K562 (cell line): ENCODE data around the gene NRP2. TPM values are rescaled to one million over a fixed set of nuclear protein-coding genes. Genes with fewer than 3 reads are reported as not detected.

Experiments
- ATAC-seq: fragments of 200-7000 bp; cut with Tn5 transposase; 3 replicates; pipeline ENCODE4 v1.9.1; 2020; ENCODE audit warnings: moderate library complexity
- BruUV-seq: library from RNA; stranded (reverse); fragments of 400-500 nt; replicated peaks from 2 replicates; lab custom pipeline; 2021; lab: Mats Ljungman, UMichigan
- CTCF ChIA-PET: fragments of 300-600 bp; formaldehyde crosslinking; extraction: SDS; loops from one replicate; lab custom pipeline; 2021; ENCODE audit warnings: low intra/inter-chr PET ratio; lab: Yijun Ruan, JAX
- POLR2A ChIA-PET: fragments of 300-600, 350-650 bp; sonication (Branson Sonifier 250); formaldehyde crosslinking; extraction: SDS; loops from one replicate; lab custom pipeline; 2021; ENCODE audit warnings: antibody characterized with exemption, inconsistent platforms; lab: Yijun Ruan, JAX
- DNase-seq, 4 experiments: peaks; one replicate each; pipeline versions ENCODE4 v3.0.0 to v3.0.0-alpha.2; 2011 to 2018; ENCODE audit warnings: low spot score in 3 of 4, mixed read lengths in 3 of 4; ENCODE audit errors: extremely low read depth in 1 of 4
- FAIRE-seq: peaks from 2 replicates; lab custom pipeline; 2011; peaks lifted over from hg19 to GRCh38; lab: Jason Lieb, UNC
- H2AFZ ChIP-seq: 2 replicates; pipeline ENCODE4 v1.6.0; 2011; ENCODE audit warnings: low read depth, low read length, control low read depth, inconsistent platforms
- H3K27ac ChIP-seq: fragments of 200-600 bp; 3 replicates; pipeline ENCODE4 v1.8.0; 2011; ENCODE audit warnings: low read depth, mild to moderate bottlenecking, control low read depth, inconsistent platforms, low read length, moderate library complexity, mixed read lengths; ENCODE audit errors: extremely low read depth
- H3K27me3 ChIP-seq, 2 experiments: fragments of 300-600 bp in 1 of 2; 2 replicates in 1 of 2; 3 replicates in 1 of 2; pipeline versions ENCODE4 v1.6.0 to v1.8.0; 2011; ENCODE audit warnings: inconsistent platforms in 2 of 2, low read length in 2 of 2, mild to moderate bottlenecking in 1 of 2, mixed read lengths in 1 of 2, moderate library complexity in 1 of 2; ENCODE audit not compliant: control insufficient read depth in 2 of 2, insufficient read depth in 2 of 2
- H3K36me3 ChIP-seq: fragments of 300-600 bp; 3 replicates; pipeline ENCODE4 v1.8.0; 2011; ENCODE audit warnings: mild to moderate bottlenecking, low read length, inconsistent platforms; ENCODE audit not compliant: control insufficient read depth, insufficient read depth
- H3K4me1 ChIP-seq, 2 experiments: fragments of 200-600 bp in 1 of 2; replicated peaks in 1 of 2; 2 replicates in 1 of 2; 3 replicates in 1 of 2; pipeline versions ENCODE4 v1.5.1 to v1.8.0; 2011; ENCODE audit warnings: inconsistent platforms in 2 of 2, low read length in 2 of 2, mild to moderate bottlenecking in 1 of 2, mixed read lengths in 1 of 2, moderate library complexity in 1 of 2; ENCODE audit not compliant: control insufficient read depth in 2 of 2, insufficient read depth in 2 of 2
- H3K4me2 ChIP-seq: 2 replicates; pipeline ENCODE4 v1.6.1; 2011; ENCODE audit warnings: low read length, control low read depth, inconsistent platforms, mixed read lengths; ENCODE audit not compliant: insufficient read depth
- H3K4me3 ChIP-seq: fragments of 200-600 bp; sonication (generic), shearing (Covaris generic); 2 replicates; pipeline ENCODE4 v1.5.1; 2016; ENCODE audit warnings: control low read depth, inconsistent platforms
- H3K79me2 ChIP-seq: fragments of 200-600 bp; 3 replicates; pipeline ENCODE4 v1.8.0; 2011; ENCODE audit warnings: low read length, inconsistent platforms; ENCODE audit not compliant: control insufficient read depth, insufficient read depth
- H3K9ac ChIP-seq, 2 experiments: 2 replicates each; pipeline versions ENCODE4 v1.6.0 to v1.6.1; 2011; ENCODE audit warnings: low read depth in 2 of 2, low read length in 2 of 2, control low read depth in 1 of 2, inconsistent platforms in 1 of 2, mild to moderate bottlenecking in 1 of 2, mixed read lengths in 1 of 2; ENCODE audit not compliant: insufficient read depth in 1 of 2
- H3K9me1 ChIP-seq: one replicate; pipeline ENCODE4 v1.6.0; 2011; ENCODE audit warnings: inconsistent platforms, mild to moderate bottlenecking, low read length, moderate library complexity; ENCODE audit not compliant: control insufficient read depth, insufficient read depth
- H3K9me3 ChIP-seq: replicated peaks from 2 replicates; pipeline ENCODE4 v1.5.1; 2011; ENCODE audit warnings: low read depth, low read length, inconsistent platforms; ENCODE audit not compliant: control insufficient read depth, insufficient read depth
- H4K20me1 ChIP-seq: replicated peaks from 2 replicates; pipeline ENCODE4 v1.6.1; 2011; ENCODE audit warnings: low read length, inconsistent platforms, mixed read lengths; ENCODE audit not compliant: control insufficient read depth, insufficient read depth
- ARHGAP35 ChIP-seq: fragments of 450-650 bp; IDR thresholded peaks from 2 replicates; pipeline ENCODE4 v1.6.1; 2018; ENCODE audit not compliant: partially characterized antibody
- BCOR ChIP-seq: fragments of 450-650 bp; IDR thresholded peaks from 2 replicates; pipeline ENCODE4 v1.6.1; 2016
- BHLHE40 ChIP-seq: IDR thresholded peaks from 2 replicates; pipeline ENCODE4 v1.6.1; 2011; ENCODE audit warnings: low read length, improper control_type of control experiment
- E2F3 ChIP-seq: fragments of 250-450 bp; sonication (Bioruptor Pico); IDR thresholded peaks from 2 replicates; pipeline ENCODE4 v1.4.0; 2020; ENCODE audit warnings: mild to moderate bottlenecking
- ESRRA ChIP-seq: fragments of 450-650 bp; IDR thresholded peaks from 2 replicates; pipeline ENCODE4 v1.6.1; 2014; ENCODE audit warnings: low read depth, mild to moderate bottlenecking, moderate library complexity, borderline replicate concordance
- FOSL1 ChIP-seq: fragments of 200-800 bp; sonication (Bioruptor generic); conservative IDR thresholded peaks from 2 replicates; pipeline ENCODE4 v1.6.1; 2016; ENCODE audit warnings: missing genetic modification characterization, missing compliant biosample characterization
- GTF2E2 ChIP-seq: fragments of 200-800 bp; sonication (Bioruptor generic); IDR thresholded peaks from 2 replicates; pipeline ENCODE4 v1.6.1; 2016; ENCODE audit warnings: missing genetic modification characterization, missing compliant biosample characterization
- HDAC3 ChIP-seq: fragments of 450-650 bp; IDR thresholded peaks from 2 replicates; pipeline ENCODE4 v1.6.1; 2018; ENCODE audit warnings: borderline replicate concordance, mild to moderate bottlenecking, moderate library complexity; ENCODE audit not compliant: partially characterized antibody
- HOXB6 ChIP-seq: fragments of 250-450 bp; sonication (Bioruptor Pico); IDR thresholded peaks from 2 replicates; pipeline ENCODE4 v1.5.1; 2022; ENCODE audit warnings: mild to moderate bottlenecking, borderline replicate concordance
- KAT8 ChIP-seq: fragments of 450-650 bp; IDR thresholded peaks from 2 replicates; pipeline ENCODE4 v1.6.1; 2016; ENCODE audit warnings: low read depth, mild to moderate bottlenecking
- KDM2B ChIP-seq: fragments of 250-450 bp; sonication (Bioruptor Pico); IDR thresholded peaks from 2 replicates; pipeline ENCODE4 v1.8.0; 2021; ENCODE audit warnings: mild to moderate bottlenecking, moderate library complexity
- KLF6 ChIP-seq: fragments of 250-450 bp; sonication (Bioruptor Pico); IDR thresholded peaks from 2 replicates; pipeline ENCODE4 v1.4.0; 2020; ENCODE audit warnings: mild to moderate bottlenecking, moderate library complexity, borderline replicate concordance
- MEF2D ChIP-seq: conservative IDR thresholded peaks from 2 replicates; pipeline ENCODE4 v1.6.1; 2016; ENCODE audit warnings: low read depth, missing genetic modification characterization, missing compliant biosample characterization
- PHF21A ChIP-seq: fragments of 450-650 bp; IDR thresholded peaks from 2 replicates; pipeline ENCODE4 v1.6.1; 2017; ENCODE audit warnings: low read depth, borderline replicate concordance
- POLR2A ChIP-seq: fragments of 450-650 bp; conservative IDR thresholded peaks from 2 replicates; pipeline ENCODE4 v1.6.1; 2016
- SETDB1 ChIP-seq: IDR thresholded peaks from one replicate; pipeline ENCODE4 v1.6.1; 2012; ENCODE audit warnings: low read length, control low read depth, inconsistent platforms
- U2AF1 ChIP-seq: fragments of 200-400 bp; formaldehyde crosslinking; optimal IDR thresholded peaks from 2 replicates; pipeline ENCODE3; 2017; ENCODE audit warnings: mild to moderate bottlenecking, low read depth, low read length, moderate library complexity
- XRCC3 ChIP-seq: fragments of 450-650 bp; IDR thresholded peaks from 2 replicates; pipeline ENCODE4 v1.6.1; 2017; ENCODE audit warnings: mild to moderate bottlenecking, moderate library complexity
- WGBS: fragments of 100-300 bp; shearing (Covaris generic); methylation state at CpG from one replicate; pipeline ENCODE4 v1.1.6; 2016; ENCODE audit warnings: low coverage, mixed read lengths; ENCODE audit not compliant: insufficient coverage; ENCODE audit errors: missing lambda C conversion rate; 5-methylcytosine and 5-hydroxymethylcytosine counted together
- in situ Hi-C: fragments of 300-500 bp; cut with MboI; formaldehyde crosslinking; loops from 4 replicates; pipeline ENCODE4 v1.15.0; 2018; ENCODE audit warnings: inconsistent platforms, mixed read lengths
- intact Hi-C: fragments of 100-400 bp; cut with micrococcal nuclease; formaldehyde crosslinking; loops from 2 replicates; pipeline ENCODE4 v1.14.2; 2022
- polyA plus RNA-seq, 8 experiments: library from polyadenylated mRNA; depleted of rRNA in 4 of 8; stranded (reverse) in 5 of 8; unstranded in 3 of 8; fragments of >200 nt; fragmentation: Nextera tagmentation in 2 of 8; fragmentation: Illumina TruSeq in 1 of 8; extraction: Ambion mirVana in 2 of 8; extraction: Trizol in 1 of 8; gene quantifications; 2 replicates each; pipeline versions ENCODE4 v1.2.1 to v1.2.3, GENCODE V29; 2011 to 2014; ENCODE audit warnings: inconsistent platforms in 1 of 8, missing spikeins in 1 of 8
- total RNA-seq, 7 experiments: library from RNA; depleted of rRNA in 6 of 7; stranded (reverse); fragments of >200 nt in 6 of 7; fragmentation: Illumina TruSeq in 2 of 7; extraction: Trizol in 2 of 7; gene quantifications; 2 replicates each; pipeline versions ENCODE4 v1.2.1 to v1.2.3, GENCODE V29; 2011 to 2021; ENCODE audit warnings: low replicate concordance in 1 of 7
- TF ChIP-seq, protein P1 (sequence below): fragments of 250-450 bp; sonication (Bioruptor Pico); IDR thresholded peaks from 2 replicates; pipeline ENCODE4 v1.4.0; 2020; ENCODE audit warnings: mild to moderate bottlenecking, moderate library complexity, borderline replicate concordance

Gene NRP2
- total and polyA plus RNA-seq, 9 of the 15 experiments (the other 6 are each of a cell fraction or from before 2014, with no cell fraction given) = 0.05 to 0.31 (median 0.15) TPM; not detected in 5

GRCh38 chr2:205692104-205692503 lies 9.8 kb downstream of the NRP2 start:
- H4K20me1 ChIP-seq = no peaks in the 10 kb centered on the region
- intact Hi-C loops = no loop called here
- in situ Hi-C loops = loop anchor here (25.0 kb wide), 1 partner anchor 1430 kb away; no protein-coding TSS in a partner anchor
- ChIA-PET POLR2A (no interaction called here), CTCF (no interaction called here)
- H3K4me1 ChIP-seq = no peaks in the 10 kb centered on the region
- H2AFZ ChIP-seq = no peak overlapping the region
- H3K4me3 ChIP-seq = no peak overlapping the region
- no peaks in the 10 kb centered on the region for H3K9me3 ChIP-seq
- no peaks in the 10 kb centered on the region for H3K9me1 ChIP-seq
- H3K27ac ChIP-seq = no peak overlapping the region
- H3K9ac ChIP-seq = no peak overlapping the region
- FAIRE-seq (no peak), ATAC-seq (no peak), DNase-seq (no peak)
- BruUV-seq = no TSS peak
- no peaks in the 10 kb centered on the region for H3K36me3 ChIP-seq
- H3K79me2 ChIP-seq = no peaks in the 10 kb centered on the region
- H3K27me3 ChIP-seq = peaks cover 0 to 4% of the 10 kb centered on the region in 2 experiments; a peak in 2 of 5 replicates
- WGBS = 0% methylated on average over 3 of the region's 3 CpGs
- TF ChIP-seq MEF2D (no peak), KLF6 (CRISPR knock-in tag) (no peak), KAT8 (no peak), SETDB1 (no peak), GTF2E2 (tag) (no peak), BCOR (no peak), BHLHE40 (no peak), ARHGAP35 (no peak), KDM2B (no peak), ESRRA (no peak), XRCC3 (no peak), POLR2A (no peak), HDAC3 (no peak), U2AF1 (no peak), E2F3 (no peak), PHF21A (no peak), FOSL1 (no peak), HOXB6 (CRISPR knock-in tag) (no peak)
- TF ChIP-seq, protein P1, sequence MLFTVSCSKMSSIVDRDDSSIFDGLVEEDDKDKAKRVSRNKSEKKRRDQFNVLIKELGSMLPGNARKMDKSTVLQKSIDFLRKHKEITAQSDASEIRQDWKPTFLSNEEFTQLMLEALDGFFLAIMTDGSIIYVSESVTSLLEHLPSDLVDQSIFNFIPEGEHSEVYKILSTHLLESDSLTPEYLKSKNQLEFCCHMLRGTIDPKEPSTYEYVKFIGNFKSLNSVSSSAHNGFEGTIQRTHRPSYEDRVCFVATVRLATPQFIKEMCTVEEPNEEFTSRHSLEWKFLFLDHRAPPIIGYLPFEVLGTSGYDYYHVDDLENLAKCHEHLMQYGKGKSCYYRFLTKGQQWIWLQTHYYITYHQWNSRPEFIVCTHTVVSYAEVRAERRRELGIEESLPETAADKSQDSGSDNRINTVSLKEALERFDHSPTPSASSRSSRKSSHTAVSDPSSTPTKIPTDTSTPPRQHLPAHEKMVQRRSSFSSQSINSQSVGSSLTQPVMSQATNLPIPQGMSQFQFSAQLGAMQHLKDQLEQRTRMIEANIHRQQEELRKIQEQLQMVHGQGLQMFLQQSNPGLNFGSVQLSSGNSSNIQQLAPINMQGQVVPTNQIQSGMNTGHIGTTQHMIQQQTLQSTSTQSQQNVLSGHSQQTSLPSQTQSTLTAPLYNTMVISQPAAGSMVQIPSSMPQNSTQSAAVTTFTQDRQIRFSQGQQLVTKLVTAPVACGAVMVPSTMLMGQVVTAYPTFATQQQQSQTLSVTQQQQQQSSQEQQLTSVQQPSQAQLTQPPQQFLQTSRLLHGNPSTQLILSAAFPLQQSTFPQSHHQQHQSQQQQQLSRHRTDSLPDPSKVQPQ (CRISPR knock-in tag) = no peak
- no peak overlapping the region for H3K4me2 ChIP-seq
